Medulla oblongata (tissue), 1 donor: Measurements from ENCODE around the gene FGF12.

Experiments used
- DNase-seq: peaks from one replicate; pipeline ENCODE4 v3.0.0-alpha.2; 2015; ENCODE audit errors: extremely low spot score

The FGF12 gene

DNA sequence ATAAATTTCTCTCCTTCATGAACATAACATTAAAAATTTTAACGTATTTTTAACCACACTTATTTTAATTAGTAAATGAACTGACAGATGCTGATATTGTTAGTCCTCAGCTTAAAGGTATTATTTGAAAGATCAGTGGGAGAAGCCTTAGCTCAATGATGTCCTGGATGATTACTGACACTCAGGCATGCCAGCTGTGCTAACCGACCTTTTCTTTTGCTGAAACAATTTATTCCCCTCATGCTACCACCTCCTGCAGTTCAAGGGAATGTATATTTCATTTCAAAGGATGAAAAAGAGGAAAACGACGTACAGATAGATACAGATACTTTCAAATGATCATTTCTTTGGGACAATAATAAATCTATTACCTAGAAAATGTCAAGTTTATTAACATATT, 620.8 kb downstream of the FGF12 start:
- no peak for DNase-seq

DNA sequence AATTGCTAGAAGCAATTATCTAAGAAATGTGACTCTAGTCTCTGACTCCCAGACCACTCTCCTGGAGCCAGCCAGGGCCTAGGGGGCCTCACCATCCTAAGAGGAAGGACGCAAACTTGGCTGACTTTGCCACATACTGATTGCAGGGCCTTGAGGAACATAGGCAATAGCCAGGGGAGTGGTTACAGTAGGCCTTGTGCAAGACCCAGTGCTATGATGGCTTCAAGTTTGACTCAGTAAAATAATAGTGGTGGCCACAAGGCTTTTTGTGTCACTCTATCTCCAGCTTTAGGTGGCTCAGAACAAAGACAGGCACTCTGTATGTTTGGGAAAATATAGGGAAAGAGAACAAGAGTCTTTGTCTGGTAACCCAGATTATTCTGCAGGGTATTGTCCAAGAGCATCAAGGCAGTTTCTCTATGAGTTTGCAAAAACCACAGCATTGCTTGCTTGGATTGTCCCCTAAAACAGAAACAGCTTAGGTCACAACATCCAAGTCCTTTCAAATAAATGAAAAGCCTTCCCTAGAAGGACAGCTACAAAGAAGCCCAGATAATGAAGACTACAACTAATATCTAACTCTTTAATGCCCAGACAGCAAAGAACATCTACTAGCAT, 634.8 kb downstream of the FGF12 start:
- DNase-seq: no peak

DNA sequence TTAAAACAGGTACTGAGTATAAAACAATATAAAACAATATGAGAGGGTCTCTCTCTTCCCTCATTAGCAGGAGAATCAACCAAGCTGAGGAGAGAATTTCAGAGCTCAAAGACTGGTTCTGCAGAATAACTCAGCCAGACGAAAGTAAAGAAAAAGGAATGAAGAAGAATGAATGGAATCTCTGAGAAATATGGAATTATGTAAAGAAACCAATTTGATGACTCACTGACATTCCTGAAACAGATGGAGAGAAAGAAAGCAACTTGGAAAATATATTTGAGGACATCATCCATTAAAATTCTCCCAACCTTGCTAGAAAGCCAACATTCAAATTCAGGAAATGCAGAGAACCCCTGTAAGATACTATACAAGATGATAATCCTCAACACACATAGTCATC, 635.5 kb downstream of the FGF12 start:
- DNase-seq: no peak

DNA sequence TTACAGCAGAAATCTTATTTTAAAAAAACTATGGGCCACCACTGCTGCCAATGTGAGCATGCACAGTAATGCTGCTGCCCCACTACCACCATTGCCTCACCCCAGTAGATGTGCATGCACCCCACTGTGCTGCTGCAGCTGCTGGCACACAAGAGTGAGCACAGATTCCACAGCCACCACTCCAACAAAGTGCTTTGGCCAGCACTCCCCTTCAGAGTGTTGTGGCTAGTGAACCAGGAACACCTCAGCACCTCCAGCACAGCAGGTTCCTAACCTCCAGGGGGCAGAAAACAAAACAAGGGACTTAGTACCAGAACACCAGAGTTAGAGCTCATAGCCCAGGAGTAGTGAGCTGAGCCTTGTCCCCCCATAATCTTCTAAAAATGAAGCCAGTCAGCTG, 636.8 kb downstream of the FGF12 start:
- DNase-seq: no peak
